ENCODE measurements around the gene EGF. TPM values are rescaled to one million over a fixed set of nuclear protein-coding genes. Genes with fewer than 3 reads are reported as not detected.

EGF gene
- polyA plus RNA-seq, 1 donor from 2014 or later: not detected

DNA sequence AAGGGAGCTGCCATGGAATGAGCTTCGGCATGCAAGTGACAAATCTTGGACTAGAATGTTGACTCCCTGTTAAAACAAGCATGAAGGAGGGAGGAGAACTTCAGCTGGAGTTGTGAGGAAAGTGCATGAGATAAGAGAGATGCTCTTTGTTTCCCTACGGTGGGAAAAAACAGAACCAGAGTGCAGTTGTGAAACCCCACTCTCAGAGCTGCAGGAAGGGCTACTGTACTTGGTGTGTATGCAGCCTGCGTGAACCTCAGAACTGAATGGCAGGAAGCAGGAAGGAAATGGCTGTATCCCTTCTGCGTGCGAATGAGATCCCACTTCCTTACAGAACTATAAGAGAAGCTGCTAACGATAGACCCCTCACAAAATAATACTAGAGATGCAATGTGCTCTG lies 57.2 kb downstream of the EGF start:
- no peaks in the 10 kb centered on the region for H3K9me3 ChIP-seq (ENCODE audit: low read length)

DNA sequence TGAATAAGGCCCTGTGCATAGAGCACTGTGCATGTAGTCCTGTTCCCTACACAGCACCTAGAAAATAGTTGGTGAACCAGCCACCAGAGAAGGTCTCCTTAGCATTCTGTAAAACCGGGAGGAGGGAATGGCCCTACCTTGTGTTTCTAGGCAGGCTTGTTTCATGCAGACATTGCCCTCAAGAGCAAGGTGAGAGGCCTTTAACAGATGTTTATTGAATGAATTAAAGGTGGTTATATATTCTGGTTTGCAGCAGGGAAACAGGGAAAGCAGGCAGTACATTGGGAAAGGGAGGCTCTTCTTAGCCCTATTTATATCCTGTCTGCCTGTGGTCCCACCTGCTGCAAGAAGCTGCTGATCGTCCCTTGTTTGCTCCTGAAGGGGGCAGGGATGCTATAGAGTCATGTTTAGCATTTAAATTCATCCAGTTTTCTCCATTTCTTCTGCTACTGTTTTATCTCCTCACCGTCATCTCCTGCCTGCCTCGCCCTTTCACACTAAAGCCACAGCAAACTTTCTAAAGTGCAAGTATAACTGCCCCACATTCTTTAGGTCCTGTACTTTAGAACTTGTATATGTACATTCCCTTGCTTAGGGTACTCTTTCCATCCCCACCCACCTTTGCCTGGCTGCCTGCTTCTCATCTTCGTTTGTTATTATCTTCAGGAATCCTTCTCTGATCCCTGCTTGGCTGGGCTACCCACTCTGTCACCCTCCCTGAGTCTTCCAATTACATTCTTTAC lies 60.3 kb downstream of the EGF start:
- no peaks in the 10 kb centered on the region for H3K9me2 ChIP-seq (ENCODE audit: insufficient read depth, low read length)
- H3K27me3 ChIP-seq (ENCODE audit: insufficient read depth, low read depth, low read length): no peaks in the 10 kb centered on the region
- H3K27ac ChIP-seq (ENCODE audit: low read length): no peak overlapping the region
- H3K4me2 ChIP-seq (ENCODE audit: low read length): no peak overlapping the region
- no peak overlapping the region for H2AFZ ChIP-seq (ENCODE audit: low read depth, low read length)
- TF ChIP-seq EZH2 (IDR thresholded peaks at IDR 0.05; ENCODE audit: borderline replicate concordance, insufficient read depth, low read length, poor library complexity, severe bottlenecking): no peak
- TF ChIP-seq, protein P1, sequence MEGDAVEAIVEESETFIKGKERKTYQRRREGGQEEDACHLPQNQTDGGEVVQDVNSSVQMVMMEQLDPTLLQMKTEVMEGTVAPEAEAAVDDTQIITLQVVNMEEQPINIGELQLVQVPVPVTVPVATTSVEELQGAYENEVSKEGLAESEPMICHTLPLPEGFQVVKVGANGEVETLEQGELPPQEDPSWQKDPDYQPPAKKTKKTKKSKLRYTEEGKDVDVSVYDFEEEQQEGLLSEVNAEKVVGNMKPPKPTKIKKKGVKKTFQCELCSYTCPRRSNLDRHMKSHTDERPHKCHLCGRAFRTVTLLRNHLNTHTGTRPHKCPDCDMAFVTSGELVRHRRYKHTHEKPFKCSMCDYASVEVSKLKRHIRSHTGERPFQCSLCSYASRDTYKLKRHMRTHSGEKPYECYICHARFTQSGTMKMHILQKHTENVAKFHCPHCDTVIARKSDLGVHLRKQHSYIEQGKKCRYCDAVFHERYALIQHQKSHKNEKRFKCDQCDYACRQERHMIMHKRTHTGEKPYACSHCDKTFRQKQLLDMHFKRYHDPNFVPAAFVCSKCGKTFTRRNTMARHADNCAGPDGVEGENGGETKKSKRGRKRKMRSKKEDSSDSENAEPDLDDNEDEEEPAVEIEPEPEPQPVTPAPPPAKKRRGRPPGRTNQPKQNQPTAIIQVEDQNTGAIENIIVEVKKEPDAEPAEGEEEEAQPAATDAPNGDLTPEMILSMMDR (IDR thresholded peaks at IDR 0.05; ENCODE audit: poor library complexity, severe bottlenecking): no peak
- no peak for TF ChIP-seq TAF1 (IDR thresholded peaks at IDR 0.05; ENCODE audit: low read depth)
- no peak for TF ChIP-seq POLR2AphosphoS5 (IDR thresholded peaks at IDR 0.05)
- TF ChIP-seq SMC3 (conservative IDR thresholded peaks at IDR 0.05; ENCODE audit: poor library complexity): no peak
- no peak for TF ChIP-seq RAD21 (conservative IDR thresholded peaks at IDR 0.05)
- no peak for TF ChIP-seq MXI1 (conservative IDR thresholded peaks at IDR 0.05; ENCODE audit: poor library complexity, severe bottlenecking)
- TF ChIP-seq, protein P2, sequence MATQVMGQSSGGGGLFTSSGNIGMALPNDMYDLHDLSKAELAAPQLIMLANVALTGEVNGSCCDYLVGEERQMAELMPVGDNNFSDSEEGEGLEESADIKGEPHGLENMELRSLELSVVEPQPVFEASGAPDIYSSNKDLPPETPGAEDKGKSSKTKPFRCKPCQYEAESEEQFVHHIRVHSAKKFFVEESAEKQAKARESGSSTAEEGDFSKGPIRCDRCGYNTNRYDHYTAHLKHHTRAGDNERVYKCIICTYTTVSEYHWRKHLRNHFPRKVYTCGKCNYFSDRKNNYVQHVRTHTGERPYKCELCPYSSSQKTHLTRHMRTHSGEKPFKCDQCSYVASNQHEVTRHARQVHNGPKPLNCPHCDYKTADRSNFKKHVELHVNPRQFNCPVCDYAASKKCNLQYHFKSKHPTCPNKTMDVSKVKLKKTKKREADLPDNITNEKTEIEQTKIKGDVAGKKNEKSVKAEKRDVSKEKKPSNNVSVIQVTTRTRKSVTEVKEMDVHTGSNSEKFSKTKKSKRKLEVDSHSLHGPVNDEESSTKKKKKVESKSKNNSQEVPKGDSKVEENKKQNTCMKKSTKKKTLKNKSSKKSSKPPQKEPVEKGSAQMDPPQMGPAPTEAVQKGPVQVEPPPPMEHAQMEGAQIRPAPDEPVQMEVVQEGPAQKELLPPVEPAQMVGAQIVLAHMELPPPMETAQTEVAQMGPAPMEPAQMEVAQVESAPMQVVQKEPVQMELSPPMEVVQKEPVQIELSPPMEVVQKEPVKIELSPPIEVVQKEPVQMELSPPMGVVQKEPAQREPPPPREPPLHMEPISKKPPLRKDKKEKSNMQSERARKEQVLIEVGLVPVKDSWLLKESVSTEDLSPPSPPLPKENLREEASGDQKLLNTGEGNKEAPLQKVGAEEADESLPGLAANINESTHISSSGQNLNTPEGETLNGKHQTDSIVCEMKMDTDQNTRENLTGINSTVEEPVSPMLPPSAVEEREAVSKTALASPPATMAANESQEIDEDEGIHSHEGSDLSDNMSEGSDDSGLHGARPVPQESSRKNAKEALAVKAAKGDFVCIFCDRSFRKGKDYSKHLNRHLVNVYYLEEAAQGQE (IDR thresholded peaks at IDR 0.05; ENCODE audit: borderline replicate concordance): no peak
- TF ChIP-seq EP300 (conservative IDR thresholded peaks at IDR 0.05; ENCODE audit: poor library complexity, severe bottlenecking): no peak
- no peaks in the 10 kb centered on the region for H3K9me3 ChIP-seq (ENCODE audit: low read length)
- no peaks in the 10 kb centered on the region for H3K36me3 ChIP-seq (ENCODE audit: insufficient read depth, low read length)
- no peak overlapping the region for H3K9ac ChIP-seq (ENCODE audit: low read length)
- no peak overlapping the region for H3K4me3 ChIP-seq (ENCODE audit: low read length)
- no peaks in the 10 kb centered on the region for H3F3A ChIP-seq (ENCODE audit: insufficient read depth, low read length, poor library complexity, severe bottlenecking)
- no peaks in the 10 kb centered on the region for H4K20me1 ChIP-seq (ENCODE audit: insufficient read depth)
- H3K79me2 ChIP-seq (replicated peaks; ENCODE audit: insufficient read depth, low read length): no peaks in the 10 kb centered on the region

More for the DNA sequence above, 57.2 kb downstream of the EGF start:
- TF ChIP-seq, protein P2 (IDR thresholded peaks at IDR 0.05; ENCODE audit: borderline replicate concordance): no peak
- no peak for TF ChIP-seq EZH2 (IDR thresholded peaks at IDR 0.05; ENCODE audit: borderline replicate concordance, insufficient read depth, low read length, poor library complexity, severe bottlenecking)
- TF ChIP-seq SMC3 (conservative IDR thresholded peaks at IDR 0.05; ENCODE audit: poor library complexity): no peak
- no peak for TF ChIP-seq RAD21 (conservative IDR thresholded peaks at IDR 0.05)
- TF ChIP-seq TAF1 (IDR thresholded peaks at IDR 0.05; ENCODE audit: low read depth): no peak
- TF ChIP-seq MXI1 (conservative IDR thresholded peaks at IDR 0.05; ENCODE audit: poor library complexity, severe bottlenecking): no peak
- no peak for TF ChIP-seq EP300 (conservative IDR thresholded peaks at IDR 0.05; ENCODE audit: poor library complexity, severe bottlenecking)
- no peak for TF ChIP-seq POLR2AphosphoS5 (IDR thresholded peaks at IDR 0.05)
- Histone ChIP-seq H3K36me3 (ENCODE audit: insufficient read depth, low read length) (no peaks in the 10 kb centered on the region), H3K4me2 (ENCODE audit: low read length) (no peak overlapping the region), H3K27me3 (ENCODE audit: insufficient read depth, low read depth, low read length) (no peaks in the 10 kb centered on the region), H3K9ac (ENCODE audit: low read length) (no peak overlapping the region), H3F3A (ENCODE audit: insufficient read depth, low read length, poor library complexity, severe bottlenecking) (no peaks in the 10 kb centered on the region), H3K79me2 (replicated peaks; ENCODE audit: insufficient read depth, low read length) (no peaks in the 10 kb centered on the region), H3K4me3 (ENCODE audit: low read length) (no peak overlapping the region), H3K9me2 (ENCODE audit: insufficient read depth, low read length) (no peaks in the 10 kb centered on the region), H3K27ac (ENCODE audit: low read length) (no peak overlapping the region), H4K20me1 (ENCODE audit: insufficient read depth) (no peaks in the 10 kb centered on the region), H2AFZ (ENCODE audit: low read depth, low read length) (no peak overlapping the region)
